Sciatic nerve (tissue), 2 donors: Measurements from ENCODE around the gene NDUFB4. TPM values are rescaled to one million over a fixed set of nuclear protein-coding genes. Genes with fewer than 3 reads are reported as not detected.

ENCODE experiments used
- ATAC-seq: fragments of 200-7000 bp; cut with Tn5 transposase; one replicate; pipeline ENCODE4 v1.9.1; 2020; ENCODE audit warnings: mild to moderate bottlenecking, moderate library complexity
- DNase-seq: peaks from one replicate; pipeline ENCODE4 v3.0.0-alpha.2; 2020; ENCODE audit warnings: low spot score
- intact Hi-C: fragments of 100-400 bp; cut with DNase I; formaldehyde crosslinking; loops from one replicate; pipeline ENCODE4 v1.14.2; 2022
- total RNA-seq: library from RNA; stranded (reverse); fragmentation: NEBNext Ultra II Directional; extraction: Animal tissue kit (Norgen Biotek cat#: 25700); gene quantifications from one replicate; pipeline ENCODE4 v1.2.1, GENCODE V29; 2021
- donor health status: DM: no; HTN: no; CAD: no.
- donor health status: DM: no; HTN: no; CAD: no.

NDUFB4 gene
- total RNA-seq = 84.7 TPM

DNA sequence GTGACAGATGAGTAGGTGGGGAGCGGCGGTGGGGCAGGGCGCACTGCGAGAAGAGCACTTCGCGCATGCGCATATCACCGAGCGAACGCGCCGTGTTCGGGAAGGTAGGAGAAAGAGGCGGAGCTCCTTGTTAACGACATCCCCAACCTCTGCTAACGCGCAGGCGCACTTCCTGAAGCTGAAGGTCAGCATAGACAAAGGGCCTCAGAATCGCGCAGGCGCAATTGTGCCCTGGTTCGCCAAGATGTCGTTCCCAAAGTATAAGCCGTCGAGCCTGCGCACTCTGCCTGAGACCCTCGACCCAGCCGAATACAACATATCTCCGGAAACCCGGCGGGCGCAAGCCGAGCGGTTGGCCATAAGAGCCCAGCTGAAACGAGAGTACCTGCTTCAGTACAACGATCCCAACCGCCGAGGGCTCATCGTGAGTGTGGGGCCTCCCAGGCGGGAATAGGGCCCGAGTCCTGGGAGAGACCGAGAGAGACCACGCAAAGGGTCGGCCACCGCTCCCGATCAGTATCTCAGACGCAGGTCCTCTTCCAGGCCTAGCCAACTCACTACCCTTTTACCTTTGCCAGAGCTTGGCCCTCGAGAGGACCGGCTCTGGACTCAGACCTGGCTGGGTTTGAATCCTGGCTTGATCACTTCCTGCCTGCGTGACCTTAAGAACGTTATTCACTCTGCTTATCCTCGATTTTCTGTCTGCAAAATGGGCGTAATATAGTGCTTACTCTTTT is at the start of gene NDUFB4:
TSS of gene NDUFB4 (plus strand) at position 221 of the 737 bp plus-strand sequence. CDS start at position 245, 24 bp downstream.
- DNase-seq = peak; percentile 98
- ATAC-seq = peak; percentile 100
- intact Hi-C loops = no loop called here

DNA sequence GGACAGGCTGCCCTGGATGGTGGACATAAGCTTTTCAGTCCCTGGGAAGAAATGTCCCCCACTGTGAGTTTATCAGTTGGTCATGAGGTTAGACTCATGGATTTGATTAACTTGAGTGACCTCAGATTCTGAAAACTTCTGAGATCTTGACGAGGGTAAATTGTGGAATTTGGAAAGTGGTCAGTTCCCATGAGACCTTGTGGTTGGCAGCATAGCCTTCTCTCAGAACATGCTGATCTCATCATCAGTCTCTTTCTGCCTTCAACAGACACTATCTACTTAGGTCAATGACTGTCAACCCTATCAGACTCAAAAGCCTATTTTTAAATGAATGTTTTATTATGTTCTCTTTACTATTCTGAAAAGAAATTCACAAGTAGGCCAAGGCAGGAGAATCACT is 45.6 kb upstream of the NDUFB4 start:
- DNase-seq (no peak), ATAC-seq (peak; percentile 82)
- intact Hi-C loops = no loop called here

DNA sequence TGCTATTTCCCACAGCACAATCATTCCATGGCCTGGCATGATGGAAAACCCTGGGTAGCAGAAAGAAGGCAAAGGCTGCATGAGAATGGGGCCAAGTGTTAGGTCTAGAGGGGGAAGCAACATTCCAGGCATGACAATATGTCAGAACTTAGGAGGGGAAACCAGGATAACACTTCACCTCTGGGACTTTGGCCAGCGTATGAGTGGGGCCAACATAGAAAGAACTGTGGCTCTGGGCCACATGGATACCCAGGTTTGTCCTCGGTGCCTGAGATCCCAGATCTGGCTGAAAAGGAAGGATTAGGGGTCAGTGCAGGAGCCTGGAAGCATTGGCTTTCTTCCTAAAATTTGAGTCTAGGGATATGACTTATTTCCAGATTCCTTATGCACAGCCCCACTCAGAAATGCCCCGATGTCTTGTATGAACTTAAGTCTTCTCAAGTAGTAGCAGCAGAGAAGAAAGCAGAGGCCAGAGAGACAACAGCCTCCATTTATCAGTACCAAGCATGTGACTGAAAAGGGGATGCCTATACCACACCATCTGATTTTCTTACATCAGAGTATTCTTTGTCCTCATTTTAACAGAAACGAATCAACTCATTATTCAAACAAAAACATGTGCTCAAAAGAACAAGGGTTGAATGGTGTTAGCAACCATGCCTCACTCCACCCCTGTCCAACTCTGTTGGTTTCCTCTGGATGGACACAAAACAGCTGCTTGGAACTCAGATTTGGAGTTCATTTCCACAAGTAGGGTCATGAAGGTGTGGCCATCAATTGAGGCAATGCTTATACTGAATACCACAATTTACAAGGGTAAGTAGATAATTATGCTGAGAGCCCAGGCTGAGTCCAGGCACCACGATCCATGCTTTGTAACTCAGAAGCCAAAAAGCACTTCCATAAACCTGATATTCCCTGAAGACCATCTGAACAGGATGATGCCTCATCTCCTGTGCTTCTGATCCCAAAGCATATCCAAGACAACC is 43.7 kb upstream of the NDUFB4 start:
- intact Hi-C loops = no loop called here
- no peak for DNase-seq
- no peak for ATAC-seq

DNA sequence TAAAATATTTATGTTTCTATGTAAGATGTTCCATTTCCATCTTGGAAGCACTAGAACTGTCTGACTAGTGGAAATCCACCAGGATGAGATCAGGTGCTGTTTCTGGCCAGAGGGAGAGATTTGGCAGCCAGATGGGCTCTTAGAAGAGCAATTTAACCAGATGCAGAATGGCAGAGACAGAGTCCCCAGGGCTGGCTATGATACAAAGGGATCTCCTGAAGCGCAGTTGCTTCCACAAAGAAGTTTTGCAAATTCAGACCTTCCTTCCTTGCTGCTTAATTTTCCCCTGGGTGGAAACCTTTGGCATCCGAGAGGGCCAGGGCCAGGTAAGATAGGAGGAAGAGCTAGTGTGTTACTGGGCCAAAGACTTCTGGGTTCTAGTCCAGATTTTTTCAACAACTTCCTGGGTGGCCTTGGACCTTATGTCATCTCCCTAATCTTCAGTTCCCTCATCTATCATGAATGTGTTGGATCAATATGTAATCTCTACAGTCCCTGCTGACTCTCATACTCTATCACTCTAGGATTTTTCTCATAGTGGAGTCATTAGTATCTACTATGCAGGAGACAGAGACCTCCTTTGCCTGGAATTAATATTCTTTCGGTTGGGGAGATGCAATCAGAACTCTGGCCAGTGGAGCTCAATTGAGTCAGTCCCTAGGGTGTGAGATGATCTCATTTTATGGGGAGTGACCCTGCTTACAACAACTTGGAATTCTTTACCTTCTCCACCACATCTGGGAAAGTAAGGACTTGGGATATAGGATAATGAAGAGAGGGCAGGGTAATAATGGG is 41.1 kb upstream of the NDUFB4 start:
- intact Hi-C loops = no loop called here
- ATAC-seq (no peak), DNase-seq (no peak)

DNA sequence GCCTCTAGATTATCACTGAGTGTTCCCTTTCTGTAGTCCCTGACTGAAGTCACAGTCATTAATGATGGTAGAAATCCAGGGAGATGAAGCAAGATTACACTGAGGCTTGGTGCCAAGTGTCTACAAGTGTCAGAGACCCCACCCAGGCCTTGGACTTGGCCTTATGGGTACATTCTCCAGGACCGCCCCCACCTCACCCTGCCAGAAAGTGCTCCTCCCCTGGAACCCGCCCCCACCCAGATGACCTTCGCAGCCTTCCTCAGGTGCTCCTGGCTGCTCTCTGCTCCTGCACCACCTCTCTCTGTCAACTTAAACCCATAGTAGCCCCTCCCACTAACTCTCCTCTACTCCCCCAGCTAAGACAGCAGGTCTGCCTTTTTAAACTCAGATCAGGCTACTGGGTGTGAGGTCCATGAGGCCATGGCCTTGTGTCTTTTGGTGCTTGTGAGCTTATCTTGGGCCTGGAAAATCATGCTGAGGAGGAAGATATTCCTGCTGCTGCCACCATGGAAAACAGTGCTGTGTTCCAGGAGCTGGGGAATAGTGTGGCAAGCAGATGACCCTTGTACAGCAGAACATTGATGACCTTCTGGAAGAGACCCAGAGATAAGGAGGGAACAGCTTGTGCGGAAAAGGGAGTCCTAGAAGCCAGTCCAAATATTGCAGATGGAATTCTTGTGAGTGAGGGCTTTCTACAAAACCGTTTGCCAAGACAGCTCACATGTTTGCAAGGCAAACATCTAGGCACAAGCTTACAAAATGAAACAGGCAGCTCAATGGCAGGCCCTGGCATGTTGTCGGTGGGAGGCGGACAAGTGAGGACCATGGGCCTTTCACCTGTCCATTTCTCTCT is 40.3 kb upstream of the NDUFB4 start:
- intact Hi-C loops = no loop called here
- DNase-seq = no peak
- no peak for ATAC-seq

DNA sequence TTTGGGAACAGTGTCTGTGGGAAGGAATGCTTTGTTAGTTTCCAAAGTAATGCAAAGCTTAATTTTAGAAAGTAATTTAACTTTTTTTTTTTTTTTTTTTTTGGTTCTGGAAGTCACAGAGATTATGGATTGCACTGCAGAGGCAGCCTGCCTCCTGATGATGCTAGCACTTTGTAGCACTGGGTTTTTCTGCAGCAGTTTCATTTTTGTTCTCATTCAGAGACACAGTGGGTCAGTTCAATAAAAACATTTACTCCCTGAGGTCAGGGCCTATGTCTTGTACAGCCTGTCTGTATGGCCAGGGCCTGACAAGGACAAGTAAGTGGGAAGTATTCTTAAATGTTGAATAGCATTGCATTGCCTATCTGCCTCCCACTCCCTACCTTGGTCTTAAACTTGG is 39.0 kb upstream of the NDUFB4 start:
- no peak for ATAC-seq
- DNase-seq = no peak
- intact Hi-C loops = no loop called here

DNA sequence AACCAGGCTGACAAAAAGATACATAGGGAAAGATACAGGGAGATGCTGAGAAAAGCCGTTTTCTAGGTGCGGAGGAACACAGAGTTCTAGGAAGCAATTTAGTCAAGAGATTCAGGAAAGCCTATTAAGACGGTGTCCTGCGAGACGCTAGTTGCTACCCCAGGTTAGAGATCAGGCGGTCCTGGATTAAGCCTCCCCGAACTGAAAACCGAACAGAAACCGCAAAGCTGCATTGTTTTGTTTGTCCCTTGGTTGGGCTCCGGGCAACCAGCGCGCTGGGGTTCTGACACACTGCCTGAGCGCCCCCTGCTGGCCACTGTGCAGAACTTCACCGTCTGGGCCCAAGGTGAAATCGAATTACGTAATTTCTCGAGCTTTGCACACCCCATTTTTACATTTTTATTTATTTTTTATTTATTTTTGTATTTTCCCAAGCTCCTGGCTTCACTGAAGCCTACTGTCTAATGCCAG is 37.3 kb upstream of the NDUFB4 start:
- intact Hi-C loops = no loop called here
- DNase-seq (peak; percentile 91), ATAC-seq (peak; percentile 90)

DNA sequence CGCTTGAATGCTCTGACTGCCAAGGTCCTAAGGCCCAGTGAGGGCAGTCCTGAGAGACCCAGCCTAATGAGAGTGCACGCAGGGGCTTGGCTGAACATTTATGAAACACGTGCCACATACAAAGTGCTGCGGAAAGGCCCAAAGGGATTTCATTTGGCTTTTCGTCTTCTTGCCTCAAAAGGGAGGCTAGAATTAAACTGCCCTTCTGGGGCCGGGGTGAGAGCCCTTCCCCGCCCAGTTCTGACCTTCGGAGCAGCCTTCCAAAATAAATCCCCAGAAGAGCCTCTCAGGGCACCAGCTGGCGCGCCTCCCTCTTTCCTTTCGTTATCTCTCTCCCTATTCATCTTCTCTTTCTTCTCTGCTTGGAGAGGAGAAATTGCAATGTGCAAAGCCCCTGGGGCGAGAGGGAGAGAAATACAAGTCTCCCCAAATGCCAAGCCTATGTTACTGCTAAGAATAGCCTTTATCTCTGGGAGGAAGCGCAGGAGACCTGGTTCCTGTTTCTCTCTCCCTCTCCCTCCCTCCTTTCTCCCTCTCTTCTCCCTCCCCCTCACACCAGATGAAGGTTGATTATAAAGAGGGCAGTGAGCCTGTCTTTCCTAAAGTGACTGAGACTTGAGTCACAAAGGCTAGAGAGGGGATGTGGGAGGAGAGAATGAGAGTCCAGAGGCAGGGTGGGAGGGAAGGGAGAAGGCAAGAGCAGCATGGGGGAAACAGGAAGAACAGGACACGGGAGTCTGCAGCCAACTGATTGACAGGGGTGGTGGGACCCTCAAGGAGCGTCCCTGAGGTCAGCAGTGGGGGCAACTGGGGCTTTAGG is 36.7 kb upstream of the NDUFB4 start:
- intact Hi-C loops = no loop called here
- ATAC-seq = peak; percentile 77
- peak; percentile 71 for DNase-seq

DNA sequence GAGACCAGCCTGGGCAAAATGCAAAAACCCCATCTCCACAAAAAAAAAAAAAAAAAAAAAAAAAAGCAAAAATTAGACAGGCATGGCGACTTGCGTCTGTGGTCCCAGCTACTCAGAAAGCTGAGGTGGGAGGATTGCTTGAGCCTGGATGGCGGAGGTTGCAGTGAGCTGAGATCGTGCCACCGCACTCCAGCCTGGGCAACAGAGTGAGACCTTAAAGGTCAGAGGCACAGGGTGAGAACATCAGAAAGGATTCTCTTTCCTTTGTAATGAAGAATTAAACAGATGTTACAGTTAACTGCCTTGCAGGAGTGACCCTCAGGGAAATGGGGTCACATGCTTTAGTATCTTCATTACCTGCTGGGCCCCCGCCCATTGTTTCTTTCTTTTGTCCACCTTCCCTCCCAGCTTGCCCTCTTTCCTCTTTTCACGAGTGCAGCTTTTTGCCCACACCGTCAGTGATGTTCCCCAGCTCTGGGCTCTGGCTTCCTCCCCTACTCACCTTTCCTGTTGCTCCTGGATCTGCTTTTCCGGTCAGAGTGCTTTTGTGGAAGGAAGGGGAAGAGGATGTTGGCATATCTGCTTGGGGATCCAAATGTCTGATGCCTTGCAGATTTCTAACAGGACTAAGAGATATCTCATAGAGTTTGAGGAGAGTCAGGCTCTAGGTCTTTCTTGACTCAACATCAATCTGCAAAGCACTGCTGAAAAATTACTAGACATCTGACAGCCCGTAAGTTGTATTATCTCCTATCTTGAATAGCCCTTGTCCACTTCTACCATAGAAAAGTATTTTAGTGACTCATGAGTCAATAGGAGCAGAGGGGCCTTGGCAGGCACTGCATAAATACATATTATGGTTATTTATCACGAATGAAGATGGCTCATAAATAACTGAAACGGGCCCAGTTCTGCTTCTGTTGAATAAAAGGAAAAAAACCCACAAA is 35.6 kb upstream of the NDUFB4 start:
- ATAC-seq (no peak), DNase-seq (no peak)
- intact Hi-C loops = no loop called here

DNA sequence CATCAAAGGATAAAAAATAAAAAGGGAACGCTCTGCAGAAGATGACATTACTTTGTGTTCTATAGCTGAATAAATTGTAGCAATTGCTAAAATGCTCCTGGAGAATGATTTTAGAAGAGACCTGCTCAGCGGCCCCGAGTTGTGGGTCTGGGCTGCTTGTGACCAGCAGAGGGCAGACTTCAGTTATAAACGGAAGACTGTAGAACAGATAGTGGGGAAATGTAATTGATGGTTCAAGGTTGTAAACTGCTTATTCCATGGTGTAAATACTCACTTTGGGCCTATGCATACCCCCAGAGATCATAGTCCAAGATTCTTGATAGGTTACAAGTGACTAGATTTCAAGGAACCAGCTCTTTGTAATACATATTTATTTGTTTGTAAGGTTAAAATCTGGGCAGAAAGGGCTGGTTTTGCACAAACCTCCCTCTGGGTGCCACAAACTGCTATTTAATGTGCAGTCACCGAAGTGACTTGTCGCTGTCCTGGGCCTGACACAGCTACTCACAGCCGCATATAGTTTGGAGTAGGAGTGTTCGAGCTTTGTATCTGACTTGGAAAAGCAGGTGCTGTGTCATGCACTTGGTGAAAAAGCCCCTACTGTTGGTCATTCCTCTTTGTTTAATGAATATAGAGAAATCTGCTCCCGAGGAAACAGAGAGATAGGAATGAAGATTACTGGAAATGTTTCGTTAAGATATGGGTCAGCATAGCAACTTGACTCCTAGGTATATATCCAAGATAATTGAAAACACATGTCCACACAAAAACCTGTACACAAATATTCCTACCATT is 34.7 kb upstream of the NDUFB4 start:
- intact Hi-C loops = no loop called here
- ATAC-seq = peak; percentile 44
- DNase-seq = peak; percentile 85

DNA sequence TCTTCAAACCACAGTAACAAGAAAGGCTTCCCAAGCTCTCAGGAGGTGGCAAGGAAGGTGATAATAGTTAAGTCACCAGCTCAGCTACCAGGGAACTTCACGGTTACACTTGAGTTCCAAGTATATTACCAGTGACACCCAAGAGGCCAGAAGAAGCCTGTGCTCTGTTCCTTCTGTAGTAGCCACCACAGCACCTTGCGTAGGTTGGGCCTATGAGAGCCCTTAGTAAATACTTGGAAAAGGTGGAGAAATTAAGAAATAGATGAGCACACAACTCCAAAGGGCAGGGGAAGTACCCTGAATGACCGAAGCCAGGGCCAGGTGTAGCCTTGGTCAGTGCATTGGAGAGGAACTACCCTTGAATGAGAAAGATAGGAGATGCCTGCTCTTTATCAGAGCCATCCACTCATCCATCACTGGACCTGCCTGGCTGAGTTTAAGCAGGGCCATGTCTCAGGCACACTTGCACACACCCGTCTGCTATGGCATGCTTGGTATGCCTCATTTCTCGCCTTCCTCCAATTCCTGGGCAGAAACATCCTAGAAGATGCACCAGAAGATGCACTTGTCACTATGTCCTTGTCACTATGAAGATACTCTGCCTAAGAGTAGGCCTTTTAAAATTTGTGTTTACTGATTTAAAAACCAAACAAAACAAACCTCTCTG is 32.6 kb upstream of the NDUFB4 start:
- ATAC-seq (no peak), DNase-seq (no peak)
- intact Hi-C loops = no loop called here

DNA sequence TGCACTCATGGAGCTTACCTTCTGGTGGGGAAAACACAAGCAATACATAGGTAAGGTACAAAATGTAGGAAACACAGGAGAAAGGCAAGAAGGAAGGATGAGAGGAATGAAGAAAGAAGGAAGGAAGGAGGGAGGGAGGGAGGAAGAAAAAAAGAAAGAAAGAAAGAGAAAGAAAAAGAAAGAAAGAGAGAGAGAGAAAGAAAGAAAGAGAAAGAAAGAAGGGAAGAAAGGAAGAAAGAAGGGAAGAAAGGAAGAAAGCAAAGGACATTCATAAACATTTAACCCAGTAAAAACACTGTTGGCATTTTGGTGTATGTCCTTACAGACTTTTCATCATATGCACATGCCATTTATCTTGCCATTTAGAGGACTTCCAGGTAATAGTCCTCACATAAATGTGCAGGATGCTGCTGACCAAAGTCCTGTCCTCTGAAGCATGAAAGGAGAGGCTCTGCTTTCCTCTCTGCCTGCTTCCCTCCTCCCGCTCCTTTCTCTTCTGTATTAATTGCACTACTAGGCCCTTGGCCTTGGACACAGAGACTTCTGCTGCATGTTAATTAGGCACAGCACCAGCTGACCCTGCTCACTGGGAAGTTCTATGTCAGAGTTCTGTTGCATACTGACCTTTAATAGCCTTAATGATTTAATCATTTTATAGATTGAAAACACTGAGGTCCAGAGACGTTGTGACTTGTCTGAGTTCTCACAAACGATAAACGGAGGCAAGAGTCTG is 29.7 kb upstream of the NDUFB4 start:
- intact Hi-C loops = no loop called here
- ATAC-seq (no peak), DNase-seq (no peak)

DNA sequence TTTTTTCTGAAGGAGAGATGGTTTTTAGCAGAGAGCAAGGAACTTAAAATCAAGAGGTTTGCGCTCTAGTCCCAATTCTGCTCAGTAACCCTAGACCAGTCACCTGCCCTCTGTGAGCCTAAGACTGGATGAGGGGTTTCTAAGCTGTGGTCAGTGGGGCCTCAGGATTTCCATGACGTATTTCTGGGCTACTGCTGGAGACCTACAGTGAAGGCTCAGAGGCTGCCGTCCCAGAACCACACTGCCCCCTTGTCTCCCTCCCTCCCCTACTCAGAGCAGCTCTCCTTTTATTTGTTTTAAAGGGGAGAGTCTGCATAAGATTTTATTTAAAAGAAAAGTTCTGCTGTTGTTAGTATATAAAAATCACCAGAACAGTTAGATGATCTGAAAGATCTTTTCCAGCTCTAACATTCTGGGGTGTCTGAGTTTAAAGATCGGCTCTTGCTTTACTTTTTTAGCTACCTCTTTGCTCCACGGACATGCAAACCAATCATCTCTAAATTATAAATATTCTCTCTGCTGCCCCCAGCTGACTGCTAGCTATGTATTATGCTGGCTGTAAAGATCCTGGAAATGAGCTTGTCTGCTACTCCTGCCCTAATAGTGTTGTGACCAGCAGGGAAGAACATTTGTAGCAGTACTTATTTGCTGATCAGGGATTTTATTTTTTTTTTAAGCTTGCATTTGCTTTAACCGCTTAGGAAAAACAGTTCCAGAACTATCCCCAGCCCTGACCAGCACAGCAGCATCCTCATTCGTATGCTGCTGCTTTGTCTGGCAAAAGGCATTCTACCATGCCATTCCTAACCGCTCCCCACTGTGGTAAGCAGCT is 28.6 kb upstream of the NDUFB4 start:
- DNase-seq = no peak
- intact Hi-C loops = no loop called here
- ATAC-seq = peak; percentile 87

DNA sequence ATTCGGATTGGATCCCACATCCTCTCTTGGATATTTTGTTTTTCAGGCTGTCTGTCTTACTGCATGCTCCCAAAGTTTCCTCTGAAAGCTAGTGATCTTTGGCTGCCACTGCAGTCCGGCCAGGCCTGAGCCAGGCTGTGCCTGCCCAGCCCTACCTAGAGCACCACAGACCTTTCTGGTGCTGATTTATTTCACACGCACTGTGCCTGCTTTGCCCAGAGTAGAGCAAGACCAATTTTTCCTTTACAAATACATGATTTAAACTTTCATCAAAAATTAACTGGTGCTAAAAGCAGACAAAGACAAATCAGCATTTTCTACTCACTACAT is 28.0 kb upstream of the NDUFB4 start:
- ATAC-seq (no peak), DNase-seq (no peak)
- intact Hi-C loops = no loop called here
